HepG2 (cell line): ENCODE results near the gene ACP2. TPM values are rescaled to one million over a fixed set of nuclear protein-coding genes. Genes with fewer than 3 reads are reported as not detected.

Experiments
- ATAC-seq: fragments of 200-7000 bp; cut with Tn5 transposase; 3 replicates; pipeline ENCODE4 v1.9.1; 2020; ENCODE audit warnings: mild to moderate bottlenecking, moderate library complexity
- BruUV-seq: library from RNA; stranded (reverse); fragments of 400-500 nt; replicated peaks from 2 replicates; lab custom pipeline; 2021; lab: Mats Ljungman, UMichigan
- CTCF ChIA-PET: fragments of 300-600 bp; formaldehyde crosslinking; extraction: SDS; loops from one replicate; lab custom pipeline; 2021; ENCODE audit warnings: low total read pairs, inconsistent platforms, low intra/inter-chr PET ratio; lab: Yijun Ruan, JAX
- POLR2A ChIA-PET: fragments of 350-600 bp; sonication (Branson Sonifier 250); formaldehyde crosslinking; loops from one replicate; lab custom pipeline; 2020; ENCODE audit warnings: antibody characterized with exemption, inconsistent platforms; lab: Yijun Ruan, JAX
- DNase-seq: peaks from one replicate; pipeline ENCODE4 v3.0.0-alpha.2; 2015; ENCODE audit warnings: low spot score
- FAIRE-seq: peaks from 3 replicates; lab custom pipeline; 2011; peaks lifted over from hg19 to GRCh38; lab: Jason Lieb, UNC
- H2AFZ ChIP-seq: one replicate; pipeline ENCODE4 v1.6.1; 2011; ENCODE audit warnings: low read length, inconsistent platforms
- H3K27ac ChIP-seq: fragments of 300-600 bp; 3 replicates; pipeline ENCODE4 v1.8.0; 2011; ENCODE audit warnings: mixed run types, mild to moderate bottlenecking, mixed read lengths, low read length, inconsistent platforms; ENCODE audit not compliant: insufficient read depth; ENCODE audit errors: extremely low read length
- H3K27me3 ChIP-seq, 2 experiments: fragments of 200-600 bp in 1 of 2; 2 replicates in 1 of 2; 3 replicates in 1 of 2; pipeline versions ENCODE4 v1.6.0 to v1.8.0; 2011; ENCODE audit warnings: low read length in 2 of 2, mild to moderate bottlenecking in 2 of 2, moderate library complexity in 2 of 2, inconsistent platforms in 1 of 2; ENCODE audit not compliant: insufficient read depth in 2 of 2, control insufficient read depth in 1 of 2
- H3K36me3 ChIP-seq, 2 experiments: fragments of 200-600 bp in 1 of 2; replicated peaks in 1 of 2; 2 replicates in 1 of 2; 3 replicates in 1 of 2; pipeline versions ENCODE4 v1.5.1 to v1.8.0; 2011; ENCODE audit warnings: low read length in 2 of 2, inconsistent platforms in 1 of 2; ENCODE audit not compliant: insufficient read depth in 2 of 2, control insufficient read depth in 1 of 2
- H3K4me1 ChIP-seq: 2 replicates; pipeline ENCODE4 v1.5.1; 2012; ENCODE audit warnings: low read length, inconsistent platforms; ENCODE audit not compliant: insufficient read depth
- H3K4me2 ChIP-seq: 2 replicates; pipeline ENCODE4 v1.6.0; 2011; ENCODE audit warnings: low read depth, low read length, inconsistent platforms
- H3K4me3 ChIP-seq, 3 experiments: fragments of 200-600 bp in 1 of 3; sonication (generic), shearing (Covaris generic) in 1 of 3; replicated peaks in 1 of 3; 2 replicates each; pipeline ENCODE4 v1.5.1; 2011 to 2016; ENCODE audit warnings: low read length in 3 of 3, inconsistent platforms in 2 of 3, low read depth in 2 of 3, mild to moderate bottlenecking in 2 of 3, control low read depth in 1 of 3, mixed read lengths in 1 of 3; ENCODE audit not compliant: insufficient read depth in 1 of 3
- H3K79me2 ChIP-seq: one replicate; pipeline ENCODE4 v1.6.1; 2011; ENCODE audit warnings: low read length, inconsistent platforms; ENCODE audit not compliant: insufficient read depth
- H3K9ac ChIP-seq: 2 replicates; pipeline ENCODE4 v1.6.0; 2011; ENCODE audit warnings: mild to moderate bottlenecking, low read depth, low read length, inconsistent platforms; ENCODE audit not compliant: insufficient read depth
- H3K9me3 ChIP-seq: 2 replicates; pipeline ENCODE4 v1.5.1; 2012; ENCODE audit warnings: mild to moderate bottlenecking, low read length
- H4K20me1 ChIP-seq: 2 replicates; pipeline ENCODE4 v1.6.0; 2011; ENCODE audit warnings: inconsistent platforms, mild to moderate bottlenecking, low read length, moderate library complexity; ENCODE audit not compliant: insufficient read depth
- BRCA1 ChIP-seq: sonication (generic); formaldehyde crosslinking; IDR thresholded peaks from 2 replicates; pipeline ENCODE4 v1.4.0; 2020; ENCODE audit warnings: missing genetic modification reagents
- HDAC2 ChIP-seq: sonication (generic); formaldehyde crosslinking; IDR thresholded peaks from 2 replicates; pipeline ENCODE4 v1.4.0; 2020; ENCODE audit warnings: missing genetic modification reagents
- NR2F1 ChIP-seq, 2 experiments: fragments of 450-650 bp in 1 of 2; formaldehyde crosslinking in 1 of 2; IDR thresholded peaks; 2 replicates each; pipeline versions ENCODE4 v1.5.0 to v1.6.1; 2016 to 2020; ENCODE audit warnings: mild to moderate bottlenecking in 1 of 2, missing compliant biosample characterization in 1 of 2, missing genetic modification reagents in 1 of 2, moderate library complexity in 1 of 2
- SIN3A ChIP-seq: IDR thresholded peaks from 2 replicates; pipeline ENCODE4 v1.6.1; 2011; ENCODE audit warnings: low read depth, mild to moderate bottlenecking, control low read depth, low read length, borderline replicate concordance
- SKI ChIP-seq: fragments of 450-650 bp; IDR thresholded peaks from one replicate; pipeline ENCODE4 v1.6.1; 2018; ENCODE audit warnings: mild to moderate bottlenecking; ENCODE audit not compliant: partially characterized antibody
- TCF7 ChIP-seq: sonication (generic); IDR thresholded peaks from 2 replicates; pipeline ENCODE4 v1.6.1; 2016; ENCODE audit warnings: antibody characterized with exemption, low read depth
- ZNF232 ChIP-seq: sonication (generic); formaldehyde crosslinking; IDR thresholded peaks from 2 replicates; pipeline ENCODE4 v1.4.0; 2020; ENCODE audit warnings: missing genetic modification reagents, borderline replicate concordance
- ZNF263 ChIP-seq: sonication (generic); formaldehyde crosslinking; IDR thresholded peaks from 2 replicates; pipeline ENCODE4 v1.4.0; 2020; ENCODE audit warnings: missing genetic modification reagents
- ZNF441 ChIP-seq: sonication (generic); formaldehyde crosslinking; IDR thresholded peaks from 2 replicates; pipeline ENCODE4 v1.7.0; 2021; ENCODE audit warnings: missing genetic modification reagents, borderline replicate concordance
- ZNF879 ChIP-seq: sonication (generic); formaldehyde crosslinking; IDR thresholded peaks from 2 replicates; pipeline ENCODE4 v1.8.1; 2023; ENCODE audit warnings: missing genetic modification reagents
- WGBS: methylation state at CpG from one replicate; pipeline ENCODE4 v1.1.6; 2017; ENCODE audit warnings: low lambda C conversion rate; 5-methylcytosine and 5-hydroxymethylcytosine counted together
- in situ Hi-C: cut with HindIII; loops from 2 replicates; pipeline ENCODE4 v1.10.0; 2017; ENCODE audit warnings: low pct_unique_long_range_greater_than_20kb; ENCODE audit not compliant: extremely low pct_ligation_motif_present
- intact Hi-C: fragments of 100-400 bp; cut with micrococcal nuclease; formaldehyde crosslinking; loops from one replicate; pipeline ENCODE4 v1.10.0; 2022; ENCODE audit not compliant: unreplicated experiment
- polyA plus RNA-seq, 8 experiments: library from polyadenylated mRNA; depleted of rRNA in 3 of 8; stranded (reverse) in 7 of 8; unstranded in 1 of 8; fragments of >200 nt; fragmentation: Illumina TruSeq in 4 of 8; extraction: Trizol in 4 of 8; gene quantifications; 2 replicates each; pipeline versions ENCODE4 v1.2.1 to v1.2.3, GENCODE V29; 2011 to 2016; ENCODE audit warnings: low read depth in 4 of 8, missing spikeins in 1 of 8, mixed read lengths in 1 of 8; ENCODE audit not compliant: insufficient read depth in 1 of 8
- total RNA-seq, 5 experiments: library from RNA; depleted of rRNA; stranded (reverse); fragments of >200 nt; fragmentation: Illumina TruSeq; extraction: Trizol; gene quantifications; 2 replicates each; pipeline ENCODE4 v1.2.3, GENCODE V29; 2016; ENCODE audit warnings: low read depth in 1 of 5
- TF ChIP-seq, protein P1 (sequence below): sonication (generic); formaldehyde crosslinking; IDR thresholded peaks from 2 replicates; pipeline ENCODE4 v1.4.0; 2020; ENCODE audit warnings: mild to moderate bottlenecking, missing genetic modification reagents
- TF ChIP-seq, protein P2 (sequence below): IDR thresholded peaks from 2 replicates; pipeline ENCODE4 v1.6.1; 2016
- TF ChIP-seq, protein P3 (sequence below): sonication (generic); formaldehyde crosslinking; IDR thresholded peaks from 2 replicates; pipeline ENCODE4 v1.5.0; 2020; ENCODE audit warnings: mild to moderate bottlenecking, missing genetic modification reagents, borderline replicate concordance
- TF ChIP-seq, protein P4 (sequence below): sonication (generic); formaldehyde crosslinking; IDR thresholded peaks from 2 replicates; pipeline ENCODE4 v1.5.1; 2020; ENCODE audit warnings: missing genetic modification reagents, mild to moderate bottlenecking, borderline replicate concordance

ACP2 gene
- total and polyA plus RNA-seq, 2 of the 13 experiments (the other 11 are each of a cell fraction or from before 2014, with no cell fraction given): 17.7 to 20.2 TPM

DNA sequence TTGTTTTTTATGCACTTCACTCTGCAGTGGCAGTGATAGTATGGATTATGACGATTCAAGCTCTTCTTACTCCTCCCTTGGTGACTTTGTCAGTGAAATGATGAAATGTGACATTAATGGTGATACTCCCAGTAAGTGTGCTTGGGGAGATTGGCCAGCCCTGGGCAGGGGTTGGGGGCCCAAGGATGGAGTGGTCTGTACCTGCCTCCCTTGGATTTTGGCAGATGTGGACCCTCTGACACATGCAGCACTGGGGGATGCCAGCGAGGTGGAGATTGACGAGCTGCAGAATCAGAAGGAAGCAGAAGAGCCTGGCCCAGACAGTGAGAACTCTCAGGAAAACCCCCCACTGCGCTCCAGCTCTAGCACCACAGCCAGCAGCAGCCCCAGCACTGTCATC lies 35.5 kb upstream of the ACP2 start (continued):
- TF ChIP-seq, protein P1, sequence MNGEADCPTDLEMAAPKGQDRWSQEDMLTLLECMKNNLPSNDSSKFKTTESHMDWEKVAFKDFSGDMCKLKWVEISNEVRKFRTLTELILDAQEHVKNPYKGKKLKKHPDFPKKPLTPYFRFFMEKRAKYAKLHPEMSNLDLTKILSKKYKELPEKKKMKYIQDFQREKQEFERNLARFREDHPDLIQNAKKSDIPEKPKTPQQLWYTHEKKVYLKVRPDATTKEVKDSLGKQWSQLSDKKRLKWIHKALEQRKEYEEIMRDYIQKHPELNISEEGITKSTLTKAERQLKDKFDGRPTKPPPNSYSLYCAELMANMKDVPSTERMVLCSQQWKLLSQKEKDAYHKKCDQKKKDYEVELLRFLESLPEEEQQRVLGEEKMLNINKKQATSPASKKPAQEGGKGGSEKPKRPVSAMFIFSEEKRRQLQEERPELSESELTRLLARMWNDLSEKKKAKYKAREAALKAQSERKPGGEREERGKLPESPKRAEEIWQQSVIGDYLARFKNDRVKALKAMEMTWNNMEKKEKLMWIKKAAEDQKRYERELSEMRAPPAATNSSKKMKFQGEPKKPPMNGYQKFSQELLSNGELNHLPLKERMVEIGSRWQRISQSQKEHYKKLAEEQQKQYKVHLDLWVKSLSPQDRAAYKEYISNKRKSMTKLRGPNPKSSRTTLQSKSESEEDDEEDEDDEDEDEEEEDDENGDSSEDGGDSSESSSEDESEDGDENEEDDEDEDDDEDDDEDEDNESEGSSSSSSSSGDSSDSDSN (CRISPR knock-in tag): no peak
- TF ChIP-seq, protein P2, sequence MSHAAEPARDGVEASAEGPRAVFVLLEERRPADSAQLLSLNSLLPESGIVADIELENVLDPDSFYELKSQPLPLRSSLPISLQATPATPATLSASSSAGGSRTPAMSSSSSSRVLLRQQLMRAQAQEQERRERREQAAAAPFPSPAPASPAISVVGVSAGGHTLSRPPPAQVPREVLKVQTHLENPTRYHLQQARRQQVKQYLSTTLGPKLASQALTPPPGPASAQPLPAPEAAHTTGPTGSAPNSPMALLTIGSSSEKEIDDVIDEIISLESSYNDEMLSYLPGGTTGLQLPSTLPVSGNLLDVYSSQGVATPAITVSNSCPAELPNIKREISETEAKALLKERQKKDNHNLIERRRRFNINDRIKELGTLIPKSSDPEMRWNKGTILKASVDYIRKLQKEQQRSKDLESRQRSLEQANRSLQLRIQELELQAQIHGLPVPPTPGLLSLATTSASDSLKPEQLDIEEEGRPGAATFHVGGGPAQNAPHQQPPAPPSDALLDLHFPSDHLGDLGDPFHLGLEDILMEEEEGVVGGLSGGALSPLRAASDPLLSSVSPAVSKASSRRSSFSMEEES (CRISPR knock-in tag): no peak
- TF ChIP-seq SKI (no peak), SIN3A (no peak), ZNF879 (CRISPR knock-in tag) (no peak), TCF7 (no peak)

DNA sequence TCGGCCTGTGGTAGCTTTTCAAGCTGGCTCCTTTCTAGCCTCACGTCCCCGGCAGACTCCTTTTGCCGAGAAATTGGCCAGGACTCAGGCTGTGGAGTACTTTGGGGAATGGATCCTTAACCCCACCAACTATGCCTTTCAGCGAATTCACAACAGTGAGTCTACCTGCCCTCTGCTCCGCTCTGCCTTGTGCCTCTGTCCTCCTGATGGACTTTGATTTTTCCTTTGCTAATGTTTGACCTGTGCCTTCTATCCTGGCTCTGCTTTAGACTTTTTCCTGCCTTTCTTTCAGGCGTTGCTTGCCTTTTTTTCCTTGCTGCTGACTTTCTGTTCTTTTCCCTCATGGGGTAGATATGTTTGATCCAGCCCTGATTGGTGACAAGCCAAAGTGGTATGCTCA lies 33.8 kb upstream of the ACP2 start:
- no peaks in the 10 kb centered on the region for H4K20me1 ChIP-seq
- intact Hi-C loops: no loop called here
- no peaks in the 10 kb centered on the region for H3K27me3 ChIP-seq
- WGBS: 71% methylated on average over 7 of the region's 7 CpGs
- in situ Hi-C loops: no loop called here
- DNase-seq: no peak
- H3K27ac ChIP-seq: peak overlapping the region; percentile 51
- ATAC-seq: peak; percentile 93
- no peak overlapping the region for H2AFZ ChIP-seq
- H3K4me3 ChIP-seq: no peak overlapping the region
- no peaks in the 10 kb centered on the region for H3K79me2 ChIP-seq
- BruUV-seq: no TSS peak
- ChIA-PET POLR2A (no interaction called here), CTCF (no interaction called here)
- H3K9ac ChIP-seq: no peak overlapping the region
- FAIRE-seq: peak; percentile 42
- H3K4me1 ChIP-seq: peaks cover 9% of the 10 kb centered on the region
- peak overlapping the region; percentile 47; the same call in 1 of the 2 replicates for H3K4me2 ChIP-seq
- peaks cover 44 to 73% of the 10 kb centered on the region in 2 experiments for H3K36me3 ChIP-seq
- no peaks in the 10 kb centered on the region for H3K9me3 ChIP-seq
- TF ChIP-seq, protein P3, sequence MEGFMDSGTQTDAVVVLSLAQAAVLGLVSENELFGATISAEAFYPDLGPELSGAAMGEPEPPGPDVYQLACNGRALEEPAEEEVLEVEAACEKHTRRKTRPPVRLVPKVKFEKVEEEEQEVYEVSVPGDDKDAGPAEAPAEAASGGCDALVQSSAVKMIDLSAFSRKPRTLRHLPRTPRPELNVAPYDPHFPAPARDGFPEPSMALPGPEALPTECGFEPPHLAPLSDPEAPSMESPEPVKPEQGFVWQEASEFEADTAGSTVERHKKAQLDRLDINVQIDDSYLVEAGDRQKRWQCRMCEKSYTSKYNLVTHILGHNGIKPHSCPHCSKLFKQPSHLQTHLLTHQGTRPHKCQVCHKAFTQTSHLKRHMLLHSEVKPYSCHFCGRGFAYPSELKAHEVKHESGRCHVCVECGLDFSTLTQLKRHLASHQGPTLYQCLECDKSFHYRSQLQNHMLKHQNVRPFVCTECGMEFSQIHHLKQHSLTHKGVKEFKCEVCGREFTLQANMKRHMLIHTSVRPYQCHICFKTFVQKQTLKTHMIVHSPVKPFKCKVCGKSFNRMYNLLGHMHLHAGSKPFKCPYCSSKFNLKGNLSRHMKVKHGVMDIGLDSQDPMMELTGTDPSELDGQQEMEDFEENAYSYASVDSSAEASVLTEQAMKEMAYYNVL (CRISPR knock-in tag): peak; percentile 23; the same call in 1 of the 2 replicates
- no peak for TF ChIP-seq BRCA1 (CRISPR knock-in tag)
- 0 out of 2 replicates have a peak, but pooled peaks have one; percentile 32 for TF ChIP-seq ZNF441 (CRISPR knock-in tag)
- TF ChIP-seq ZNF232 (CRISPR knock-in tag): no peak
- no peak for TF ChIP-seq HDAC2 (CRISPR knock-in tag)
- no peak for TF ChIP-seq ZNF263
- no peak for TF ChIP-seq NR2F1 (CRISPR knock-in tag; IDR thresholded peaks at IDR 0.05)
- TF ChIP-seq, protein P4, sequence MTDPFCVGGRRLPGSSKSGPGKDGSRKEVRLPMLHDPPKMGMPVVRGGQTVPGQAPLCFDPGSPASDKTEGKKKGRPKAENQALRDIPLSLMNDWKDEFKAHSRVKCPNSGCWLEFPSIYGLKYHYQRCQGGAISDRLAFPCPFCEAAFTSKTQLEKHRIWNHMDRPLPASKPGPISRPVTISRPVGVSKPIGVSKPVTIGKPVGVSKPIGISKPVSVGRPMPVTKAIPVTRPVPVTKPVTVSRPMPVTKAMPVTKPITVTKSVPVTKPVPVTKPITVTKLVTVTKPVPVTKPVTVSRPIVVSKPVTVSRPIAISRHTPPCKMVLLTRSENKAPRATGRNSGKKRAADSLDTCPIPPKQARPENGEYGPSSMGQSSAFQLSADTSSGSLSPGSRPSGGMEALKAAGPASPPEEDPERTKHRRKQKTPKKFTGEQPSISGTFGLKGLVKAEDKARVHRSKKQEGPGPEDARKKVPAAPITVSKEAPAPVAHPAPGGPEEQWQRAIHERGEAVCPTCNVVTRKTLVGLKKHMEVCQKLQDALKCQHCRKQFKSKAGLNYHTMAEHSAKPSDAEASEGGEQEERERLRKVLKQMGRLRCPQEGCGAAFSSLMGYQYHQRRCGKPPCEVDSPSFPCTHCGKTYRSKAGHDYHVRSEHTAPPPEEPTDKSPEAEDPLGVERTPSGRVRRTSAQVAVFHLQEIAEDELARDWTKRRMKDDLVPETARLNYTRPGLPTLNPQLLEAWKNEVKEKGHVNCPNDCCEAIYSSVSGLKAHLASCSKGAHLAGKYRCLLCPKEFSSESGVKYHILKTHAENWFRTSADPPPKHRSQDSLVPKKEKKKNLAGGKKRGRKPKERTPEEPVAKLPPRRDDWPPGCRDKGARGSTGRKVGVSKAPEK: no peak
